HepG2 (cell line): ENCODE data around the gene CTNND2. TPM values are rescaled to one million over a fixed set of nuclear protein-coding genes. Genes with fewer than 3 reads are reported as not detected.

Source experiments
- ATAC-seq: fragments of 200-7000 bp; cut with Tn5 transposase; 3 replicates; pipeline ENCODE4 v1.9.1; 2020; ENCODE audit warnings: mild to moderate bottlenecking, moderate library complexity
- BruUV-seq: library from RNA; stranded (reverse); fragments of 400-500 nt; replicated peaks from 2 replicates; lab custom pipeline; 2021; lab: Mats Ljungman, UMichigan
- CTCF ChIA-PET: fragments of 300-600 bp; formaldehyde crosslinking; extraction: SDS; loops from one replicate; lab custom pipeline; 2021; ENCODE audit warnings: low total read pairs, inconsistent platforms, low intra/inter-chr PET ratio; lab: Yijun Ruan, JAX
- POLR2A ChIA-PET: fragments of 350-600 bp; sonication (Branson Sonifier 250); formaldehyde crosslinking; loops from one replicate; lab custom pipeline; 2020; ENCODE audit warnings: antibody characterized with exemption, inconsistent platforms; lab: Yijun Ruan, JAX
- DNase-seq: peaks from one replicate; pipeline ENCODE4 v3.0.0-alpha.2; 2015; ENCODE audit warnings: low spot score
- FAIRE-seq: peaks from 3 replicates; lab custom pipeline; 2011; peaks lifted over from hg19 to GRCh38; lab: Jason Lieb, UNC
- H2AFZ ChIP-seq: one replicate; pipeline ENCODE4 v1.6.1; 2011; ENCODE audit warnings: low read length, inconsistent platforms
- H3K27ac ChIP-seq: fragments of 300-600 bp; 3 replicates; pipeline ENCODE4 v1.8.0; 2011; ENCODE audit warnings: mixed run types, mild to moderate bottlenecking, mixed read lengths, low read length, inconsistent platforms; ENCODE audit not compliant: insufficient read depth; ENCODE audit errors: extremely low read length
- H3K27me3 ChIP-seq, 2 experiments: fragments of 200-600 bp in 1 of 2; 2 replicates in 1 of 2; 3 replicates in 1 of 2; pipeline versions ENCODE4 v1.6.0 to v1.8.0; 2011; ENCODE audit warnings: low read length in 2 of 2, mild to moderate bottlenecking in 2 of 2, moderate library complexity in 2 of 2, inconsistent platforms in 1 of 2; ENCODE audit not compliant: insufficient read depth in 2 of 2, control insufficient read depth in 1 of 2
- H3K36me3 ChIP-seq, 2 experiments: fragments of 200-600 bp in 1 of 2; replicated peaks in 1 of 2; 2 replicates in 1 of 2; 3 replicates in 1 of 2; pipeline versions ENCODE4 v1.5.1 to v1.8.0; 2011; ENCODE audit warnings: low read length in 2 of 2, inconsistent platforms in 1 of 2; ENCODE audit not compliant: insufficient read depth in 2 of 2, control insufficient read depth in 1 of 2
- H3K4me1 ChIP-seq: 2 replicates; pipeline ENCODE4 v1.5.1; 2012; ENCODE audit warnings: low read length, inconsistent platforms; ENCODE audit not compliant: insufficient read depth
- H3K4me2 ChIP-seq: 2 replicates; pipeline ENCODE4 v1.6.0; 2011; ENCODE audit warnings: low read depth, low read length, inconsistent platforms
- H3K4me3 ChIP-seq, 3 experiments: fragments of 200-600 bp in 1 of 3; sonication (generic), shearing (Covaris generic) in 1 of 3; replicated peaks in 1 of 3; 2 replicates each; pipeline ENCODE4 v1.5.1; 2011 to 2016; ENCODE audit warnings: low read length in 3 of 3, inconsistent platforms in 2 of 3, low read depth in 2 of 3, mild to moderate bottlenecking in 2 of 3, control low read depth in 1 of 3, mixed read lengths in 1 of 3; ENCODE audit not compliant: insufficient read depth in 1 of 3
- H3K79me2 ChIP-seq: one replicate; pipeline ENCODE4 v1.6.1; 2011; ENCODE audit warnings: low read length, inconsistent platforms; ENCODE audit not compliant: insufficient read depth
- H3K9ac ChIP-seq: 2 replicates; pipeline ENCODE4 v1.6.0; 2011; ENCODE audit warnings: mild to moderate bottlenecking, low read depth, low read length, inconsistent platforms; ENCODE audit not compliant: insufficient read depth
- H3K9me3 ChIP-seq: 2 replicates; pipeline ENCODE4 v1.5.1; 2012; ENCODE audit warnings: mild to moderate bottlenecking, low read length
- H4K20me1 ChIP-seq: 2 replicates; pipeline ENCODE4 v1.6.0; 2011; ENCODE audit warnings: inconsistent platforms, mild to moderate bottlenecking, low read length, moderate library complexity; ENCODE audit not compliant: insufficient read depth
- BHLHE40 ChIP-seq: IDR thresholded peaks from 2 replicates; pipeline ENCODE4 v1.6.1; 2011; ENCODE audit warnings: low read length, improper control_type of control experiment
- EED ChIP-seq: sonication (generic); formaldehyde crosslinking; IDR thresholded peaks from 2 replicates; pipeline ENCODE4 v1.5.0; 2020; ENCODE audit warnings: mild to moderate bottlenecking, missing genetic modification reagents
- ESRRA ChIP-seq: sonication (generic); formaldehyde crosslinking; IDR thresholded peaks from 2 replicates; pipeline ENCODE4 v1.5.1; 2020; ENCODE audit warnings: mild to moderate bottlenecking, low read depth, missing genetic modification reagents
- ETV5 ChIP-seq: IDR thresholded peaks from 2 replicates; pipeline ENCODE4 v1.6.1; 2018; ENCODE audit warnings: missing biosample characterization, missing genetic modification reagents, inconsistent platforms, borderline replicate concordance
- FOXK2 ChIP-seq: fragments of 450-650 bp; IDR thresholded peaks from 2 replicates; pipeline ENCODE4 v1.6.1; 2016
- NCOA5 ChIP-seq: sonication (generic); formaldehyde crosslinking; IDR thresholded peaks from 2 replicates; pipeline ENCODE4 v1.4.0; 2020; ENCODE audit warnings: missing genetic modification reagents
- NPAS2 ChIP-seq: sonication (generic); formaldehyde crosslinking; IDR thresholded peaks from 2 replicates; pipeline ENCODE4 v1.8.0; 2022; ENCODE audit warnings: mild to moderate bottlenecking, missing genetic modification reagents, borderline replicate concordance
- NR2F2 ChIP-seq: IDR thresholded peaks from 2 replicates; pipeline ENCODE4 v1.6.1; 2012; ENCODE audit warnings: low read depth, inconsistent platforms, borderline replicate concordance
- SETDB1 ChIP-seq: sonication (generic); formaldehyde crosslinking; IDR thresholded peaks from 2 replicates; pipeline ENCODE4 v1.5.1; 2020; ENCODE audit warnings: missing genetic modification reagents, mild to moderate bottlenecking, borderline replicate concordance
- TOPORS ChIP-seq: sonication (generic); formaldehyde crosslinking; IDR thresholded peaks from 2 replicates; pipeline ENCODE4 v1.8.0; 2023; ENCODE audit warnings: mild to moderate bottlenecking, missing genetic modification reagents
- ZFP82 ChIP-seq: sonication (generic); formaldehyde crosslinking; IDR thresholded peaks from 2 replicates; pipeline ENCODE4 v1.5.1; 2020; ENCODE audit warnings: mild to moderate bottlenecking, missing genetic modification reagents, borderline replicate concordance
- ZNF17 ChIP-seq: sonication (generic); formaldehyde crosslinking; IDR thresholded peaks from 2 replicates; pipeline ENCODE4 v1.5.0; 2020; ENCODE audit warnings: mild to moderate bottlenecking, missing genetic modification reagents
- ZNF205 ChIP-seq: IDR thresholded peaks from 2 replicates; pipeline ENCODE4 v1.6.1; 2018; ENCODE audit warnings: missing biosample characterization, missing genetic modification reagents
- ZNF558 ChIP-seq: sonication (generic); formaldehyde crosslinking; IDR thresholded peaks from 2 replicates; pipeline ENCODE4 v1.9.0; 2022; ENCODE audit warnings: mild to moderate bottlenecking, missing genetic modification reagents, borderline replicate concordance
- ZNF572 ChIP-seq: sonication (generic); formaldehyde crosslinking; IDR thresholded peaks from 2 replicates; pipeline ENCODE4 v1.5.1; 2020; ENCODE audit warnings: mild to moderate bottlenecking, missing genetic modification reagents
- ZNF841 ChIP-seq: sonication (generic); formaldehyde crosslinking; IDR thresholded peaks from 2 replicates; pipeline ENCODE4 v1.8.1; 2023; ENCODE audit warnings: missing genetic modification reagents, borderline replicate concordance
- WGBS: methylation state at CpG from one replicate; pipeline ENCODE4 v1.1.6; 2017; ENCODE audit warnings: low lambda C conversion rate; 5-methylcytosine and 5-hydroxymethylcytosine counted together
- in situ Hi-C: cut with HindIII; loops from 2 replicates; pipeline ENCODE4 v1.10.0; 2017; ENCODE audit warnings: low pct_unique_long_range_greater_than_20kb; ENCODE audit not compliant: extremely low pct_ligation_motif_present
- intact Hi-C: fragments of 100-400 bp; cut with micrococcal nuclease; formaldehyde crosslinking; loops from one replicate; pipeline ENCODE4 v1.10.0; 2022; ENCODE audit not compliant: unreplicated experiment
- polyA plus RNA-seq, 8 experiments: library from polyadenylated mRNA; depleted of rRNA in 3 of 8; stranded (reverse) in 7 of 8; unstranded in 1 of 8; fragments of >200 nt; fragmentation: Illumina TruSeq in 4 of 8; extraction: Trizol in 4 of 8; gene quantifications; 2 replicates each; pipeline versions ENCODE4 v1.2.1 to v1.2.3, GENCODE V29; 2011 to 2016; ENCODE audit warnings: low read depth in 4 of 8, missing spikeins in 1 of 8, mixed read lengths in 1 of 8; ENCODE audit not compliant: insufficient read depth in 1 of 8
- total RNA-seq, 5 experiments: library from RNA; depleted of rRNA; stranded (reverse); fragments of >200 nt; fragmentation: Illumina TruSeq; extraction: Trizol; gene quantifications; 2 replicates each; pipeline ENCODE4 v1.2.3, GENCODE V29; 2016; ENCODE audit warnings: low read depth in 1 of 5
- TF ChIP-seq, protein P1 (sequence below): sonication (generic); formaldehyde crosslinking; conservative IDR thresholded peaks from 2 replicates; pipeline ENCODE4 v1.4.0; 2020; ENCODE audit warnings: missing genetic modification reagents
- TF ChIP-seq, protein P2 (sequence below): sonication (generic); formaldehyde crosslinking; conservative IDR thresholded peaks from 2 replicates; pipeline ENCODE4 v1.8.0; 2022; ENCODE audit warnings: low read depth, missing genetic modification reagents
- TF ChIP-seq, protein P3 (sequence below): sonication (generic); formaldehyde crosslinking; IDR thresholded peaks from 2 replicates; pipeline ENCODE4 v1.5.1; 2020; ENCODE audit warnings: mild to moderate bottlenecking, moderate library complexity, missing genetic modification reagents

Gene CTNND2
- total and polyA plus RNA-seq, 2 of the 13 experiments (the other 11 are each of a cell fraction or from before 2014, with no cell fraction given) = not detected

DNA sequence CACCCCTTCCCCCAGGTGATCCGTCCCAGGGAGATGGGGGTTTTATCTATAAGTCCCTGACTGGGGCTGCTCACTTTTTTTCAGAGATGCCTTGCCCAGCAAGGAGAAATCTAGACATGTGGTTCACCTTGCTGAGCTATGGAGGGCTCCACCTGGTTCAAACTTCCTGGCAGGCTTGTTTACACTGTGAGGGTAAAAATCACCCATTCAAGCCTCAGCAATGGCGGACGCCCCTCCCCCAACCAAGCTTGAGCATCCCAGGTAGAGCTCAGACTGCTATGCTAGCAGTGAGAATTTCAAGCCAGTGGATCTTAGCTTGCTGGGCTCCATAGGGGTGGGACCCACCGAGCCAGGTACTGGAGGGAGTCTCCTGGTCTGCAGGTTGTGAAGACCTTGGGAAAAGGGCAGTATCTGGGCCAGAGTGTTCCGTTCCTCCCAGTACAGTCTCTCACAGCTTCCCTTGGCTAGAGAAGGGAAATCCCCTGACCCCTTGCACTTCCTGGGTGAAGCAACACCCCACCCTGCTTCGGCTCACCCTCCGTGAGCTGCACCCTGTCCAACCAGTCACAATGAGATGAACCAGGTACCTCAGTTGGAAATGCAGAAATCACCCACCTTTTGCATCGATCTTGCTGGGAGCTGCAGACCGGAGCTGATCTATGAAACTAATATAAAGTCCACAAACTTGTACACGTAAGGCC is 231.7 kb downstream of the CTNND2 start:
- in situ Hi-C loops = no loop called here
- FAIRE-seq = no peak
- H3K9ac ChIP-seq = no peak overlapping the region

More for the DNA sequence above, 231.7 kb downstream of the CTNND2 start:
- no peaks in the 10 kb centered on the region for H3K79me2 ChIP-seq
- no peak overlapping the region for H3K27ac ChIP-seq
- H3K4me3 ChIP-seq = no peak overlapping the region
- ATAC-seq (no peak), DNase-seq (no peak)
- no peaks in the 10 kb centered on the region for H3K27me3 ChIP-seq
- TF ChIP-seq ETV5 (CRISPR knock-in tag) = no peak
- no peak for TF ChIP-seq SETDB1 (CRISPR knock-in tag)
- no peak for TF ChIP-seq ZNF841 (CRISPR knock-in tag)
- TF ChIP-seq BHLHE40 = no peak
- TF ChIP-seq EED (CRISPR knock-in tag) = no peak
- TF ChIP-seq ZFP82 (CRISPR knock-in tag) = no peak
- no peak for TF ChIP-seq NR2F2
- TF ChIP-seq NPAS2 (CRISPR knock-in tag) = no peak
- no peak for TF ChIP-seq FOXK2
- no peak for TF ChIP-seq TOPORS (CRISPR knock-in tag)
- TF ChIP-seq ZNF17 (CRISPR knock-in tag) = no peak
- TF ChIP-seq NCOA5 = no peak
- TF ChIP-seq ZNF558 (CRISPR knock-in tag) = no peak
- TF ChIP-seq, protein P1, sequence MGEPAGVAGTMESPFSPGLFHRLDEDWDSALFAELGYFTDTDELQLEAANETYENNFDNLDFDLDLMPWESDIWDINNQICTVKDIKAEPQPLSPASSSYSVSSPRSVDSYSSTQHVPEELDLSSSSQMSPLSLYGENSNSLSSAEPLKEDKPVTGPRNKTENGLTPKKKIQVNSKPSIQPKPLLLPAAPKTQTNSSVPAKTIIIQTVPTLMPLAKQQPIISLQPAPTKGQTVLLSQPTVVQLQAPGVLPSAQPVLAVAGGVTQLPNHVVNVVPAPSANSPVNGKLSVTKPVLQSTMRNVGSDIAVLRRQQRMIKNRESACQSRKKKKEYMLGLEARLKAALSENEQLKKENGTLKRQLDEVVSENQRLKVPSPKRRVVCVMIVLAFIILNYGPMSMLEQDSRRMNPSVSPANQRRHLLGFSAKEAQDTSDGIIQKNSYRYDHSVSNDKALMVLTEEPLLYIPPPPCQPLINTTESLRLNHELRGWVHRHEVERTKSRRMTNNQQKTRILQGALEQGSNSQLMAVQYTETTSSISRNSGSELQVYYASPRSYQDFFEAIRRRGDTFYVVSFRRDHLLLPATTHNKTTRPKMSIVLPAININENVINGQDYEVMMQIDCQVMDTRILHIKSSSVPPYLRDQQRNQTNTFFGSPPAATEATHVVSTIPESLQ (CRISPR knock-in tag) = no peak
- TF ChIP-seq, protein P2, sequence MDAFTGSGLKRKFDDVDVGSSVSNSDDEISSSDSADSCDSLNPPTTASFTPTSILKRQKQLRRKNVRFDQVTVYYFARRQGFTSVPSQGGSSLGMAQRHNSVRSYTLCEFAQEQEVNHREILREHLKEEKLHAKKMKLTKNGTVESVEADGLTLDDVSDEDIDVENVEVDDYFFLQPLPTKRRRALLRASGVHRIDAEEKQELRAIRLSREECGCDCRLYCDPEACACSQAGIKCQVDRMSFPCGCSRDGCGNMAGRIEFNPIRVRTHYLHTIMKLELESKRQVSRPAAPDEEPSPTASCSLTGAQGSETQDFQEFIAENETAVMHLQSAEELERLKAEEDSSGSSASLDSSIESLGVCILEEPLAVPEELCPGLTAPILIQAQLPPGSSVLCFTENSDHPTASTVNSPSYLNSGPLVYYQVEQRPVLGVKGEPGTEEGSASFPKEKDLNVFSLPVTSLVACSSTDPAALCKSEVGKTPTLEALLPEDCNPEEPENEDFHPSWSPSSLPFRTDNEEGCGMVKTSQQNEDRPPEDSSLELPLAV = no peak
- TF ChIP-seq, protein P3, sequence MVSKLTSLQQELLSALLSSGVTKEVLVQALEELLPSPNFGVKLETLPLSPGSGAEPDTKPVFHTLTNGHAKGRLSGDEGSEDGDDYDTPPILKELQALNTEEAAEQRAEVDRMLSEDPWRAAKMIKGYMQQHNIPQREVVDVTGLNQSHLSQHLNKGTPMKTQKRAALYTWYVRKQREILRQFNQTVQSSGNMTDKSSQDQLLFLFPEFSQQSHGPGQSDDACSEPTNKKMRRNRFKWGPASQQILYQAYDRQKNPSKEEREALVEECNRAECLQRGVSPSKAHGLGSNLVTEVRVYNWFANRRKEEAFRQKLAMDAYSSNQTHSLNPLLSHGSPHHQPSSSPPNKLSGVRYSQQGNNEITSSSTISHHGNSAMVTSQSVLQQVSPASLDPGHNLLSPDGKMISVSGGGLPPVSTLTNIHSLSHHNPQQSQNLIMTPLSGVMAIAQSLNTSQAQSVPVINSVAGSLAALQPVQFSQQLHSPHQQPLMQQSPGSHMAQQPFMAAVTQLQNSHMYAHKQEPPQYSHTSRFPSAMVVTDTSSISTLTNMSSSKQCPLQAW (CRISPR knock-in tag) = no peak
- no peak for TF ChIP-seq ZNF205 (CRISPR knock-in tag)
- TF ChIP-seq ESRRA (CRISPR knock-in tag) = no peak
- no peak for TF ChIP-seq ZNF572 (CRISPR knock-in tag)
- ChIA-PET CTCF (no interaction called here), POLR2A (no interaction called here)
- no peak overlapping the region for H2AFZ ChIP-seq
- H3K36me3 ChIP-seq = no peaks in the 10 kb centered on the region
- no TSS peak for BruUV-seq
- intact Hi-C loops = loop anchor here (1.0 kb wide), 1 partner anchor 35 kb away; no protein-coding TSS in a partner anchor
- H3K4me1 ChIP-seq = no peaks in the 10 kb centered on the region
- H3K4me2 ChIP-seq = no peak overlapping the region; the same call in 1 of the 2 replicates
- no peaks in the 10 kb centered on the region for H4K20me1 ChIP-seq
- 5% methylated on average over 7 of the region's 10 CpGs for WGBS
- H3K9me3 ChIP-seq = no peaks in the 10 kb centered on the region
